GM12878 (cell line): Measurements from ENCODE around the gene CACNA1A. TPM values are rescaled to one million over a fixed set of nuclear protein-coding genes. Genes with fewer than 3 reads are reported as not detected.

Source experiments
- ATAC-seq: fragments of 200-7000 bp; cut with Tn5 transposase; 3 replicates; pipeline ENCODE4 v1.9.1; 2020; ENCODE audit warnings: mild to moderate bottlenecking, moderate library complexity
- BruUV-seq: library from RNA; stranded (reverse); fragments of 400-500 nt; replicated peaks from 2 replicates; lab custom pipeline; 2021; lab: Mats Ljungman, UMichigan
- CTCF ChIA-PET: fragments of 300-600 bp; sonication (Branson Sonifier 250); formaldehyde crosslinking; extraction: SDS; loops from one replicate; lab custom pipeline; 2021; ENCODE audit warnings: inconsistent platforms; lab: Yijun Ruan, JAX
- POLR2A ChIA-PET: fragments of 350-600 bp; formaldehyde crosslinking; extraction: SDS; loops from one replicate; lab custom pipeline; 2021; ENCODE audit warnings: inconsistent platforms; lab: Charles Lee
- RAD21 ChIA-PET: fragments of 300-600 bp; sonication (Branson Sonifier 250); formaldehyde crosslinking; loops from one replicate; lab custom pipeline; 2023; ENCODE audit warnings: antibody characterized with exemption; ENCODE audit not compliant: unreplicated experiment; lab: Charles Lee
- SMC1A ChIA-PET: fragments of 300-600 bp; sonication (Branson Sonifier 250); formaldehyde crosslinking; loops from one replicate; lab custom pipeline; 2023; ENCODE audit not compliant: unreplicated experiment, uncharacterized antibody; lab: Charles Lee
- DNase-seq: peaks from one replicate; pipeline ENCODE4 v3.0.0-alpha.2; 2011; ENCODE audit warnings: low read depth, low spot score
- FAIRE-seq: peaks from 3 replicates; lab custom pipeline; 2011; peaks lifted over from hg19 to GRCh38; lab: Jason Lieb, UNC
- H2AFZ ChIP-seq: 2 replicates; pipeline ENCODE4 v1.6.0; 2011; ENCODE audit warnings: low read depth, low read length, control low read depth; ENCODE audit not compliant: control insufficient read depth
- H3K27ac ChIP-seq: 2 replicates; pipeline ENCODE4 v1.5.1; 2011; ENCODE audit warnings: control low read depth; ENCODE audit not compliant: control insufficient read depth, insufficient read depth
- H3K27me3 ChIP-seq, 2 experiments: replicated peaks in 1 of 2; 2 replicates each; pipeline versions ENCODE4 v1.6.0 to v1.6.1; 2011; ENCODE audit warnings: low read length in 1 of 2; ENCODE audit not compliant: control insufficient read depth in 2 of 2, insufficient read depth in 2 of 2
- H3K36me3 ChIP-seq, 2 experiments: 2 replicates each; pipeline ENCODE4 v1.5.1; 2011; ENCODE audit warnings: low read length in 1 of 2; ENCODE audit not compliant: control insufficient read depth in 2 of 2, insufficient read depth in 2 of 2
- H3K4me1 ChIP-seq: 2 replicates; pipeline ENCODE4 v1.6.1; 2011; ENCODE audit warnings: mild to moderate bottlenecking, low read length, moderate library complexity, mixed read lengths; ENCODE audit not compliant: control insufficient read depth, insufficient read depth
- H3K4me2 ChIP-seq: 2 replicates; pipeline ENCODE4 v1.6.0; 2011; ENCODE audit warnings: control low read depth; ENCODE audit not compliant: control insufficient read depth, insufficient read depth
- H3K4me3 ChIP-seq: fragments of 200-600 bp; sonication (generic); 2 replicates; pipeline ENCODE4 v1.5.1; 2016
- H3K79me2 ChIP-seq: 2 replicates; pipeline ENCODE4 v1.6.0; 2011; ENCODE audit warnings: low read length; ENCODE audit not compliant: control insufficient read depth, insufficient read depth
- H3K9ac ChIP-seq: 2 replicates; pipeline ENCODE4 v1.8.0; 2011; ENCODE audit warnings: low read length, control low read depth, mixed read lengths; ENCODE audit not compliant: control insufficient read depth, insufficient read depth
- H3K9me3 ChIP-seq: replicated peaks from 3 replicates; pipeline ENCODE4 v1.5.1; 2011; ENCODE audit warnings: mild to moderate bottlenecking, low read length; ENCODE audit not compliant: control insufficient read depth, insufficient read depth
- H4K20me1 ChIP-seq: 2 replicates; pipeline ENCODE4 v1.6.0; 2011; ENCODE audit not compliant: control insufficient read depth, insufficient read depth
- E2F8 ChIP-seq: fragments of 450-650 bp; IDR thresholded peaks from 2 replicates; pipeline ENCODE4 v1.6.1; 2018; ENCODE audit warnings: mild to moderate bottlenecking, low read depth, moderate library complexity; ENCODE audit not compliant: partially characterized antibody
- HCFC1 ChIP-seq: fragments of 150-350 bp; IDR thresholded peaks from 2 replicates; pipeline ENCODE4 v1.6.1; 2014; ENCODE audit warnings: low read length
- HDAC2 ChIP-seq: fragments of 200-600 bp; sonication (generic); IDR thresholded peaks from 2 replicates; pipeline ENCODE4 v1.6.1; 2017
- IRF5 ChIP-seq: fragments of 450-650 bp; IDR thresholded peaks from 2 replicates; pipeline ENCODE4 v1.6.1; 2017; ENCODE audit warnings: borderline replicate concordance
- MTA2 ChIP-seq: fragments of 450-650 bp; IDR thresholded peaks from 2 replicates; pipeline ENCODE4 v1.6.1; 2016; ENCODE audit warnings: low read depth, mild to moderate bottlenecking, moderate library complexity
- NFYB ChIP-seq: IDR thresholded peaks from 2 replicates; pipeline ENCODE4 v1.6.1; 2011; ENCODE audit warnings: low read depth, mild to moderate bottlenecking, low read length, improper control_type of control experiment, moderate library complexity; ENCODE audit not compliant: insufficient read depth
- NR2C2 ChIP-seq: IDR thresholded peaks from 2 replicates; pipeline ENCODE4 v1.6.1; 2011; ENCODE audit warnings: borderline replicate concordance, low read depth; ENCODE audit not compliant: control insufficient read depth, insufficient read length
- SMARCA5 ChIP-seq: fragments of 450-650 bp; IDR thresholded peaks from 2 replicates; pipeline ENCODE4 v1.6.1; 2017; ENCODE audit warnings: mild to moderate bottlenecking
- SMC3 ChIP-seq: IDR thresholded peaks from 2 replicates; pipeline ENCODE4 v1.6.1; 2011; ENCODE audit warnings: low read length, improper control_type of control experiment, borderline replicate concordance
- SREBF2 ChIP-seq: IDR thresholded peaks from 2 replicates; pipeline ENCODE4 v1.6.1; 2012; ENCODE audit warnings: mild to moderate bottlenecking, low read length
- TCF3 ChIP-seq: IDR thresholded peaks from 2 replicates; pipeline ENCODE4 v1.6.1; 2012; ENCODE audit warnings: low read depth, mild to moderate bottlenecking, low read length, borderline replicate concordance; ENCODE audit not compliant: insufficient read depth
- WGBS: methylation state at CpG from one replicate; pipeline ENCODE4 v1.1.6; 2016; ENCODE audit warnings: low lambda C conversion rate; ENCODE audit not compliant: insufficient replicate concordance, insufficient coverage; ENCODE audit errors: missing lambda C conversion rate; 5-methylcytosine and 5-hydroxymethylcytosine counted together
- in situ Hi-C: fragments of 300-500 bp; cut with MboI; formaldehyde crosslinking; loops from 9 replicates; pipeline ENCODE4 v1.14.3; 2018; ENCODE audit warnings: mixed read lengths
- intact Hi-C: fragments of 100-400 bp; cut with micrococcal nuclease; formaldehyde crosslinking; loops from one replicate; pipeline ENCODE4 v1.14.2; 2022; ENCODE audit not compliant: unreplicated experiment
- polyA plus RNA-seq, 11 experiments: library from polyadenylated mRNA; depleted of rRNA in 4 of 11; unstranded in 6 of 11; stranded (reverse) in 5 of 11; fragments of >200 nt; fragmentation: Nextera tagmentation in 4 of 11; fragmentation: Illumina TruSeq in 1 of 11; extraction: Ambion mirVana in 4 of 11; extraction: Trizol in 1 of 11; gene quantifications; 1 replicate in 1 of 11; 2 replicates in 10 of 11; pipeline versions ENCODE4 v1.2.1 to v1.2.3, GENCODE V29; 2011 to 2016; ENCODE audit warnings: inconsistent platforms in 2 of 11, missing spikeins in 2 of 11, low read depth in 1 of 11
- total RNA-seq, 4 experiments: library from RNA; depleted of rRNA in 3 of 4; stranded (reverse); fragments of >200 nt in 3 of 4; fragmentation: Illumina TruSeq in 1 of 4; extraction: Trizol in 1 of 4; gene quantifications; 2 replicates each; pipeline versions ENCODE4 v1.2.1 to v1.2.3, GENCODE V29; 2013 to 2021

The CACNA1A gene
- total and polyA plus RNA-seq, 10 of the 15 experiments (the other 5 are each of a cell fraction or from before 2014, with no cell fraction given) = 1.1 to 4.4 (median 2.5) TPM

DNA sequence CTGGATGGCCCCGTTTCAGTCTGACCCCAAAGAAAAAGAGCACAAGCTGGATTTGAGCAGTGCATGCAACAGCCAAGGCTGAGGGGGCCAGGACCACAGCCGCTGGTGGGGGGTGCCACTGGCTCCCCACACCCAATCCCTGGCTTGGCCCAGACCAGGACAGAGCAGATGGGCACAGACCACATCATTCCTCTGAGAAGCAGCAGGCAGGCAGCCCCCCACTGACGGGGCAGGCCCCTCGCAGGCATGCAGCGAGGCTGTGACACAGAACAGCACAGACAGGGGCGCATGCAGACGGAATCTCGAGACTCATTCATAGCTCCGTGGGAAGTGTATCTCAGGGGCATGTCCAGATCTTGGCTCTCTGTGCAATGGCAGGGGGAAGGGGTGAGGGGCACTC, 281.2 kb downstream of the CACNA1A start (continued):
- TF ChIP-seq E2F8 (no peak), SREBF2 (no peak), TCF3 (no peak), HDAC2 (no peak), NR2C2 (no peak), MTA2 (no peak)

DNA sequence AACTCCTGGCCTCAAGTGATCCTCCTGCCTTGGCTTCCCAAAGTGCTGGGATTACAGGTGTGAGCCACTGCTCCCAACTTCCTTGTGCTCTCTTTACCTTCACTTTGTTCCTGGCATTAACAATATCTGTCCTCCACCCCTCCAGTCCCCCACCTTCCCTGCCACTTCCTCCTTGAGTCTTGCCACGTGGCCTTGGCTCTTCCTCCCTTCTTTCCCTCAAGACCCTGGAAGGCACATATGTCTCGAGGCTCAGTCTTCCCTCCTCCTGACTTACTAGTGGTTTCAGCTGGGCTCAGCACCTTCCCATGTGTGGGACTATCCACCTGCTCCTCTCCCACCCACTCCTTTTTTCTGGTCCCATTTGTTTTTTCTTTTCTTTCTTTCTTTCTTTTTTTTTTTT, 285.4 kb downstream of the CACNA1A start:
- CTCF ChIA-PET = interaction anchor here (1.5 to 1.6 kb wide), 2 partner anchors 42 to 58 kb away, joined by 4 to 5 read pairs; no protein-coding TSS in a partner anchor
- TF ChIP-seq SMC3 (no peak), IRF5 (no peak), NFYB (no peak), SMARCA5 (no peak), HCFC1 (no peak)
- TF ChIP-seq, all 136 proteins: peak for 0
- intact Hi-C loops = no loop called here
- ATAC-seq (no peak), FAIRE-seq (no peak), DNase-seq (no peak)
- ChIA-PET SMC1A (no interaction called here), POLR2A (no interaction called here), RAD21 (no interaction called here)
- Histone ChIP-seq H2AFZ (no peak overlapping the region), H3K36me3 (no peaks in the 10 kb centered on the region), H3K79me2 (no peaks in the 10 kb centered on the region), H3K9me3 (no peaks in the 10 kb centered on the region), H4K20me1 (no peaks in the 10 kb centered on the region), H3K27ac (no peak overlapping the region), H3K4me3 (no peak overlapping the region), H3K27me3 (no peaks in the 10 kb centered on the region), H3K9ac (no peak overlapping the region), H3K4me1 (peaks cover 2% of the 10 kb centered on the region; the same call in 1 of the 2 replicates), H3K4me2 (no peak overlapping the region)
- BruUV-seq = no TSS peak
- in situ Hi-C loops = no loop called here
- WGBS = 14% methylated on average over 2 of the region's 2 CpGs
